ENCODE measurements around the gene CSAD. TPM values are rescaled to one million over a fixed set of nuclear protein-coding genes. Genes with fewer than 3 reads are reported as not detected.
"Not testable (repeated sequence)": the region's sequence is repeated elsewhere in the genome, so short reads cannot be mapped to it uniquely, and the experiment has no call there.

Gene CSAD
- total RNA-seq, 1 donor from 2014 or later, result 22.6 TPM

DNA sequence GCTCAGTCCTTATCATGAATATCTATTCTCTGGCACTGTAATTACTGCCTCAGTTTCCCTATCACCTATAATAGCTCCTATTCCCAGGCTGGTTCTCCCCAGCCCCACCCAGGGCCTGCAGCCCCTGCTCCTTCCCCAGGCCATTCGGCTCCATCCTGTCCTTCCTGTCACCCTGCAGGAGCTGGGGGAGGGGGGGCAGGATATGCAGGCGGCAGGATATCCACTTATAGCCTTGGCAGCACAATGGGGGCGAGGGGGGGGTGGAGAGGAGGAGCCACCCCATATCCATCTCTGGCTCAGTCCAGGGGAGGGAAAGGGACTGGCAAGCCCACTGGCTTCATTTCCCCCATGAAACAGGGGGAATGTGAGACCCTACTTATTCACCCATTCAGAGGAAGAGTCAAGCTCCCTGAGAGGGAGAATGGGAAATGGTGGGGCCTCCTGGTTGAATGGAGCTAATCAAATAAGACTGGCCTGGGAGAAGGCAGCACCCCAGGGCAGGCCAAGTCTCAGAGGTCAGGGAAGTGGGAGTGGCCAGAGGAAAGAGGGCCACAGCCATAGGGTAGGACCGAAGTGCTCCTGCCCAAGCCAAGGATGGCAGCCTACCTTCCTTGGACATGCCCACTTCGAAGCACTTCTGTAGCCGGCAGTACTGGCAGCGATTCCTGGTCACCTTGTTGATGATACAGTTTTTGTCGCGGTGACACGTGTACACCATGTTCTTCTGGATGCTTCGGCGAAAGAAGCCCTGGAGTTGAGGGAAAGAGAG, 34.1 kb upstream of the CSAD start:
- Mint-ChIP-seq H3K4me1 (ENCODE audit: low read depth) (peaks cover 79% of the 10 kb centered on the region), H3K36me3 (ENCODE audit: low read depth) (peaks cover 45% of the 10 kb centered on the region)
- intact Hi-C loops (cut with micrococcal nuclease), result loop anchor here (5.0 kb wide), 1 partner anchor 163 kb away; the partner anchor contains the start of gene TNS2

DNA sequence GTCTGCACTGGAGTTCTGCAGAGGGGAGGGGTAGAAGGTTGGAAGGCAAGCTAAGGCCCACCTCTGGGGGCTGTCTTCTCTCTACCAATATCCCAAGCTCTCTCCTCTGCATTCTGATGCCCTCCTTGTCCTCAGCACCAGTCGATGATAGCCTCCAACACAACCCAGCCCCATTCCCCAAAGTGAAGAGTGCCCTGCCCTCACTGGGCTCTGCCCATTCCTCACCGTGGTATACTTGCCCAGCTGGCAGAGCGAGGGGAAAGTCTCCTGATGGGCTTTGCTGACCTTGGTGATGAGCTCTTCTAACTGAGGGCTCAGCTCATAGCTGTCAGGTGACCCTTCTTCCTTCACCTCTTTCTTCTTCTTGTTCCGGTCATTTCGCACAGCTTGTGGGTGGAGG, 33.5 kb upstream of the CSAD start:
- intact Hi-C loops (cut with micrococcal nuclease), result no loop called here
- no peaks in the 10 kb centered on the region for H3K9me3 Mint-ChIP-seq
- no peak overlapping the region for H3K4me3 Mint-ChIP-seq
- peak overlapping the region; percentile 59 for H3K27ac Mint-ChIP-seq
- H3K27me3 Mint-ChIP-seq (ENCODE audit: insufficient read depth), result no peaks in the 10 kb centered on the region
- peaks cover 43% of the 10 kb centered on the region for H3K36me3 Mint-ChIP-seq (ENCODE audit: low read depth)
- DNase-seq (ENCODE audit: low spot score), result no peak
- H3K4me1 Mint-ChIP-seq (ENCODE audit: low read depth), result peaks cover 77% of the 10 kb centered on the region

More for the DNA sequence above, 34.1 kb upstream of the CSAD start:
- no peak overlapping the region for H3K4me3 Mint-ChIP-seq
- H3K9me3 Mint-ChIP-seq, result no peaks in the 10 kb centered on the region
- DNase-seq (ENCODE audit: low spot score), result no peak
- peak overlapping the region; percentile 76 for H3K27ac Mint-ChIP-seq
- no peaks in the 10 kb centered on the region for H3K27me3 Mint-ChIP-seq (ENCODE audit: insufficient read depth)

DNA sequence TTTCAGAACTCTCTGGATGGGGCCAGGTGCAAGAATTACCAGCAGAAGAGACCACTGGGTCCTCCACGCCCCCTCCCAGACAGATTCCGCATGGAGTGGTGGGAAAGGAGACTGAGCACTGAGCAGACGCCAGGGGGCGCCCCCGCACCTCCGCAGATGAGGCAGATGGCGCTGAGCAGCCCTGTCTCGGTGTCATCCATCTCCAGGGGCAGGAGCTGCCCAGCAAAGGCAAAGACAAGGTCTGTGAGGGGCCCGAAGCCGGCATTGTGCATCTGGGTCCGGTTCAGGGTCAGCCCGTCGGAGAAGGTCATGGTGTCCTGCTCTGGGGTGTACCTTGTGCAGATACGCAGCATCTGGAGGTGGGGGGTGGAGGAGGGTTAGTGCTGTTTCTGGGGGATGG, 32.6 kb upstream of the CSAD start:
- peak overlapping the region; percentile 11 for H3K27ac Mint-ChIP-seq
- peaks cover 78% of the 10 kb centered on the region for H3K4me1 Mint-ChIP-seq (ENCODE audit: low read depth)
- no peak overlapping the region for H3K4me3 Mint-ChIP-seq
- intact Hi-C loops (cut with micrococcal nuclease), result loop anchor here (1.0 kb wide), 5 partner anchors 38 to 132 kb away; partner anchors contain the start of genes AAAS and ESPL1
- peaks cover 42% of the 10 kb centered on the region for H3K36me3 Mint-ChIP-seq (ENCODE audit: low read depth)
- no peaks in the 10 kb centered on the region for H3K27me3 Mint-ChIP-seq (ENCODE audit: insufficient read depth)
- H3K9me3 Mint-ChIP-seq, result no peaks in the 10 kb centered on the region
- DNase-seq (ENCODE audit: low spot score), result peak; percentile 75

DNA sequence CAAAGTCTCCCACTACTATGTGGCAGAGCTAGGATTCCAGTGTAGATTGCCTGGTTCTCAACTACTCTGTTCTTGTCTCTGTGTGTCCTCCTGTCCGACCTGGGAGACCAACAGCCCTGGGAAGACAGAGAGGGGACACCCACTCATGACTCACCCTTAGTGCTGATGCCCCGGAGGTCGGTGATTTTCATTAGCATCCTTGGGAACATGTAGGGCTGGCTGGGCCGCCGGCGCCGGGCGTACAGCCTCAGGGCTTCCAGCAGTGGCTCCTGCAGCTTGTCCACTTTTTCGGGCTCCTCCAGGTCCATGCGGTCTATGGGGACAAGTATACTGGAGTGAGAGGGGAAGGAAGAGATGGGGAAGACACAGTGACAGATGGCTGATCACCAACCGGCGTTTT, 32.2 kb upstream of the CSAD start:
- peaks cover 78% of the 10 kb centered on the region for H3K4me1 Mint-ChIP-seq (ENCODE audit: low read depth)
- H3K4me3 Mint-ChIP-seq, result no peak overlapping the region
- H3K27ac Mint-ChIP-seq, result peak overlapping the region; percentile 57
- intact Hi-C loops (cut with micrococcal nuclease), result loop anchor here (1.0 kb wide), 5 partner anchors 38 to 132 kb away; partner anchors contain the start of genes AAAS and ESPL1
- no peak for DNase-seq (ENCODE audit: low spot score)
- H3K9me3 Mint-ChIP-seq, result no peaks in the 10 kb centered on the region
- peaks cover 42% of the 10 kb centered on the region for H3K36me3 Mint-ChIP-seq (ENCODE audit: low read depth)
- no peaks in the 10 kb centered on the region for H3K27me3 Mint-ChIP-seq (ENCODE audit: insufficient read depth)

DNA sequence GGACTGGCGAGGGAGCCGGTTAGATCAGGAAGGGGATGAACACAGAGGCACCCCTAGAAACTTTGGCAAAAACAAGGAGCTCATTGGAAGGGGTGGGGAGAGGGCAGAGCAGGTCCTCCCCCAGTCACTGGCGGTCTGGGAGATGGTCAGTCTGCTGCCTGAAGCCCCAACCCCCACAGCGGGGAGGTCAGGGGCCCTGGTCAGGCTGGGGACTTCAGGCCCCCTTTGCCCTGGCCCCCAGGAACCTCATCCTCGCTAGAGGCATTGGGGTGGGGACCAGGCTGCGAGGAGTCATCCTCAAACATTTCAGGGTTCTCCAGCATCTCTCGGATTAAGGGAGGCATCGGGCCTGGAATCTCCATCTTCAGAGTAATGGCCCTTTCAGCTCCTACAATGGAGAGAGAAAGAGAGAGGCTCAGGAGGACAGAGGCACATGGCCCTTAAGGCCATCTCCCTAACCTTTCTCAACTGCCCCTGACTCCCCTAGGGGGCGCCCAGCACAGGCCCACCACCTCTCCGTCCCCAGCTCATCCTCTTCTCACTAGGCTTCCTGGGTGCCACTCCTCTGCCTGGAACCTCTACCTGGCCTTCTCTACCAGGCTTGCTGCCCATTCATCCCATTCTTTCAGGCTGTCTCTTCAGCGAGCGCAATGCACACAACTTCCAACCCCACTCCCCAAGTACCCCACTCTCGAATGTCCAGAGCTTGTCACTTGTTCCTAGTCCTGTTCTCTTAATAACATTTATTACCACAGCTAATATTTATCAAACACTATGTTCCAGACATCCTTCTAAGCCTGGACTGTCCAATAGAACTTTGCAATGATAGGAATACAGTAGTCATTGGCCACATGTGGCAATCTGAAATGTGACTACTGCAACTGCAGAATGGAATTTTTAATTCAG, 31.0 kb upstream of the CSAD start:
- Mint-ChIP-seq H3K36me3 (ENCODE audit: low read depth) (peaks cover 46% of the 10 kb centered on the region), H3K27me3 (ENCODE audit: insufficient read depth) (no peaks in the 10 kb centered on the region), H3K4me1 (ENCODE audit: low read depth) (peaks cover 73% of the 10 kb centered on the region), H3K27ac (peak overlapping the region; percentile 30), H3K4me3 (no peak overlapping the region), H3K9me3 (no peaks in the 10 kb centered on the region)
- intact Hi-C loops (cut with micrococcal nuclease), result no loop called here
- DNase-seq (ENCODE audit: low spot score), result no peak

DNA sequence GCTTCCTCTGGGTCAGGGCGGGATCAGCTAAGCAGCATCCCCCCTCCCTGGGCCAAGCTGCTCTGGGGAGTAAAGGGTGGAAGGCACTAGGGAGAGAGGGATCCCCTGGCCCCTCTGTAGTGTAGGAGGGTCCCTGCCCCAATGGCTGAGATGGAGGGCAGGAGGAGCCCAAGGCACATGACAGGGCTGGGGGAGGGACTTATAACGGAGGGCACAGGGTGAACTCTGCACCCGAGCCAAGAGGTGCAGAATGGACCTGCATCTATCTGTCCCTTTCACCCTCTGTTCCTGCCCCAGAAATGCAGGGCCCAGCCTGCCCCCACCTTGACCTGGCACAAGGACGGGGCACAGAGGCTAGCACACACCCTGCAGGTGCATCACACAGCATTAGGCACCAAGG, 30.1 kb upstream of the CSAD start:
- H3K27ac Mint-ChIP-seq, result no peak overlapping the region
- H3K36me3 Mint-ChIP-seq (ENCODE audit: low read depth), result peaks cover 42% of the 10 kb centered on the region
- DNase-seq (ENCODE audit: low spot score), result no peak
- H3K4me1 Mint-ChIP-seq (ENCODE audit: low read depth), result peaks cover 73% of the 10 kb centered on the region
- H3K27me3 Mint-ChIP-seq (ENCODE audit: insufficient read depth), result no peaks in the 10 kb centered on the region
- intact Hi-C loops (cut with micrococcal nuclease), result no loop called here
- H3K4me3 Mint-ChIP-seq, result no peak overlapping the region
- no peaks in the 10 kb centered on the region for H3K9me3 Mint-ChIP-seq

DNA sequence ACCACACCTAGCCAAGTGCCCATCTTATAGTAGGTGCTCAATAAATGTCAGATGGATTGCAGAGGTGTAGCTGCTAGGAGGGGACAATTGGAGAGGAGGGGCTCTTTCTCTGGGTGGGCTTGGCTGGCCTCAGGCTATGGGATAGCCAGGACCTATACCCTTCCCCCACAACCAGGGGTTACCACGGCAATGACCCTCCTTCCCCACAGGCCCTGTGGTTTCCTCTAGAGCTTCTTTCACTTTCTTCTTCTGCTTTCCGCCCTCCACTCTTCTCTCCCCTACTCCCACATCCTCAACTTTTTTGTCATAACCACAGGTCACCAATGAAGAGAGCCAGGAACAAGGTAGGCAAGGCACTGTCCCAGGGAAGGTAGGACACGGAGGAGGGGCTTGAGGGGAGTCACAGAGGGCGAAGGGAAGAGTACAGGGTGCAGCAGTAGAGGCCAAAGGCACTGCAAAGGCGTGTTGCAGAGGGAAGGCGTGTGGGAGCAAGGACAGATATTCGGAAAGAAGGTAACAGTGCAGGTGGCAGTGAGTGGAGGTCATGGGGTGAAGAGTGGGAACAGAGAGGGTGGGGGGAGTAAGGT, 28.2 kb upstream of the CSAD start:
- Mint-ChIP-seq H3K36me3 (ENCODE audit: low read depth) (peaks cover 37% of the 10 kb centered on the region), H3K4me3 (peak overlapping the region; percentile 77), H3K4me1 (ENCODE audit: low read depth) (peaks cover 71% of the 10 kb centered on the region), H3K27ac (peak overlapping the region; percentile 92), H3K9me3 (no peaks in the 10 kb centered on the region), H3K27me3 (ENCODE audit: insufficient read depth) (no peaks in the 10 kb centered on the region)
- peak; percentile 56 for DNase-seq (ENCODE audit: low spot score)
- intact Hi-C loops (cut with micrococcal nuclease), result loop anchor here (1.0 to 5.0 kb wide), 4 partner anchors 23 to 233 kb away; partner anchors contain the start of genes EIF4B, MYG1, PRR13 and RARG

DNA sequence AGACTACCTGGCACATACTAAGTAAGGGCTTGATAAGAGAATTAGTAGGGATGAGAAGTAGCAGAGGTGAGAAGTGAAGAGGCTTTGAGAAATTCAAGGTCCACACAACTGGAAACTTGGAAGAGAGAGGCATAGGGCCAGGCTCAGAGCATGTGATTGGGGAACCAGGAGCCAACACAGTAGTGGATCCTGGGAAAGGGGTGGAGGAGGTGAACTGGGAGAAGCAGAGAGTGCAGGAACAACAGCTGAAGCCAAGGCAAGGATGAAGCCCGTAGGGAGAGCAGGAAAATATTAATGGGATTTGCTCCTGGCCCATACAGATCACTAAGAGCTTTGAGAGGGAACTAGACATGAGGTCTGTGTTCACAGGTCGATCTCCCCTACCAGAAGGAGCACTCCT, 27.7 kb upstream of the CSAD start:
- Mint-ChIP-seq H3K27me3 (ENCODE audit: insufficient read depth) (no peaks in the 10 kb centered on the region), H3K36me3 (ENCODE audit: low read depth) (peaks cover 35% of the 10 kb centered on the region)
- intact Hi-C loops (cut with micrococcal nuclease), result loop anchor here (5.0 kb wide), 2 partner anchors 201 to 234 kb away; partner anchors contain the start of genes EIF4B and PRR13

DNA sequence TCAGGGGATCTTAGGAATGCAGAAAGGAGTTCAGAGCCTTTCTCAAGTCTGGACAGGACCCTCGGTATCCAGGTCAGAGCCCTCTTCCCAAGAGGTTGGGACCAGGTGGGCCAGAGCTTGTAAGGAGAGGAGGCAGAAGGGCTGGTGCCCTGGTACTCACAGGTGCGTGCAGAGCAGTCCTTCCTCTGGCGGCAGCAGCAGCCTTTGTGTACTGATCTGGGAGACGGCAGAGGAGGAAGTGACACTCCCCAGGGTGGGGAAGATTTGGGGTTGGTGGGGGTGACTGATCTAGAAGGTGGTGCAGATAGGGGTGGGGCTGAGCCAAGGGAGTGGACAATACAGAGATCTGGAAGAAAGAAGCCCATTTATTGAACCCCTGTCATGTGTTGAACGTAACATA, 26.3 kb upstream of the CSAD start, which contains the start of gene ITGB7:
ITGB7 (minus strand) TSS at position 210 of the 400 bp plus-strand sequence. CDS start 6,808 bp downstream, outside the sequence.
- peak within 1 kb of the TSS; percentile 82 for H3K4me3 Mint-ChIP-seq
- peaks cover 26% of the 10 kb centered on the region for H3K36me3 Mint-ChIP-seq (ENCODE audit: low read depth)
- peak within 1 kb of the TSS; percentile 92 for H3K27ac Mint-ChIP-seq
- intact Hi-C loops (cut with micrococcal nuclease), result loop anchor here (5.0 kb wide), 2 partner anchors 200 to 235 kb away; partner anchors contain the start of genes EIF4B and PRR13
- peaks cover 62% of the 10 kb centered on the region for H3K4me1 Mint-ChIP-seq (ENCODE audit: low read depth)
- peak; percentile 58 for DNase-seq (ENCODE audit: low spot score)
- H3K27me3 Mint-ChIP-seq (ENCODE audit: insufficient read depth), result no peaks in the 10 kb centered on the region
- H3K9me3 Mint-ChIP-seq, result no peaks in the 10 kb centered on the region

More for the DNA sequence above, 27.7 kb upstream of the CSAD start:
- Mint-ChIP-seq H3K4me3 (peak overlapping the region; percentile 77), H3K9me3 (no peaks in the 10 kb centered on the region), H3K27ac (peak overlapping the region; percentile 92), H3K4me1 (ENCODE audit: low read depth) (peaks cover 69% of the 10 kb centered on the region)
- DNase-seq (ENCODE audit: low spot score), result no peak

DNA sequence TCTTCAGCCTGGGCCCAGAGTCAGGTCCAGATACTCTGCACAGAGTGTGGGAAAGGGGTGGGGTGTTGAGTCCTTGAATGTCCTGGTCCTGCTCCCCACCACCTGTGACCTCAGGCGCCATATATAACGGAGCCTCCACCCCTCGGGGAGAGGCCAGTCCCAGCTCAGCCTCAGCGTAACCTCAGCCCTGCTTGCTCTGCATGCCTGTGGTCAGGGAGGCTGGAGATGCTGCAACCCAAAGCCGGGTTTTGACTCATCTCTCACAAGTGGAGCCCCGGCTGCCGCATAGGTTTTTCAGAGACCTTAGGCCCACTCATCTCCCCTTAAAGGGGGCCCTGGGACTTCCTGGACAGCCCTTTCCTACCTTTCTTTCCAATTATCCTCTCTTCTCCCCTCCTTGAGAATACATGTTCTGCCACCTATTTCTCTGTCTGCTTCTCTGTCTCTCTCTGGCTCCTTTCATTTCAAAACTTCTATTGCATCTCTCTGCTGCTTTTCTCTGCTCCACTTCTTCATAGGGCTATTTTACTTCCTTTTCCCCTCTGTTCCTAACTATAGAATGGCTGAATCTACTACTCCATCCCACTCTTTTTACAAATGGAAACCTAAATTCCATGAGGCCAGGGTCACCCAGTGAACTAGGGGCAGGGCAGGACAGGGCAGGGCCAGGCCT, 25.2 kb upstream of the CSAD start:
- intact Hi-C loops (cut with micrococcal nuclease), result loop anchor here (1.0 to 5.0 kb wide), 6 partner anchors 8 to 236 kb away; partner anchors contain the start of genes CSAD, EIF4B, PRR13 and ZNF740
- no peaks in the 10 kb centered on the region for H3K27me3 Mint-ChIP-seq (ENCODE audit: insufficient read depth)
- peaks cover 26% of the 10 kb centered on the region for H3K36me3 Mint-ChIP-seq (ENCODE audit: low read depth)
- H3K4me3 Mint-ChIP-seq, result peak overlapping the region; percentile 82
- H3K9me3 Mint-ChIP-seq, result no peaks in the 10 kb centered on the region
- H3K4me1 Mint-ChIP-seq (ENCODE audit: low read depth), result peaks cover 67% of the 10 kb centered on the region
- peak overlapping the region; percentile 90 for H3K27ac Mint-ChIP-seq
- DNase-seq (ENCODE audit: low spot score), result peak; percentile 74

DNA sequence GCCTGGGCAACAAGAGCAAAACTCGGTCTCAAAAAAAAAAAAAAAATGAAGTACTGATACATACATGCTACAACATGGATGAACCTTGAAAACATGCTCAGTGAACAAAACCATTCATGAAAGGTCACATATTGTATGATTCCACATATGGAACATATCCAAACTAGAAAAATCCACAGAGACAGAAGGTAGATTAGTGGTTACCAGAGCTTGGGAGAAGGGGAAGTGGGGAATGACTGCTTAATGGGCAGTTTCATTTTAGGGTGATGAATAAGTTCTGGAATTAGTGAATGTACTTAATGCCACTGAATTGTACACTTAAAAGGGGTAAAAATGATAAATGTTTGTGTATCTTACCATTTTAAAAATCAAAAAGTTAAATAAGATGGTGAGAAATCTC, 23.6 kb upstream of the CSAD start:
- intact Hi-C loops (cut with micrococcal nuclease), result no loop called here
- no peak for DNase-seq (ENCODE audit: low spot score)
- Mint-ChIP-seq H3K36me3 (ENCODE audit: low read depth) (peaks cover 36% of the 10 kb centered on the region), H3K4me3 (peak overlapping the region; percentile 29), H3K9me3 (no peaks in the 10 kb centered on the region), H3K27ac (peak overlapping the region; percentile 9), H3K27me3 (ENCODE audit: insufficient read depth) (no peaks in the 10 kb centered on the region), H3K4me1 (ENCODE audit: low read depth) (peaks cover 79% of the 10 kb centered on the region)

DNA sequence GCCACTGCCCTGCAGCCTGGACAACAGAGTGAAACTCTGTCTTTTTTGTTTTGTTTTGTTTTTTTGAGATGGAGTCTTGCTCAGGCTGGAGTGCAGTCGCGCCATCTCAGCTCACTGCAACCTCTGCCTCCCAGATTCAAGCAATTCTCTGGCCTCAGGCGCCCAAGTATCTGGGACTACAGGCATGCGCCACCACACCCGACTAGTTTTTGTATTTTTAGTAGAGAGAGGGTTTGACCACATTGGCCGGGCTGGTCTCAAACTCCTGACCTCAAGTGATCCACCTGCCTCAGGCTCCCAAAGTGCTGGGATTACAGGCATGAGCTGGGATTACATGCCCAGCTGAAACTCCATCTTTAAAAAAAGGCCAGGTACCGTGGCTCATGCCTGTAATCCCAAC, 21.6 kb upstream of the CSAD start:
- Mint-ChIP-seq H3K36me3 (ENCODE audit: low read depth) (peaks cover 40% of the 10 kb centered on the region), H3K4me1 (ENCODE audit: low read depth) (peaks cover 81% of the 10 kb centered on the region)
- intact Hi-C loops (cut with micrococcal nuclease); H3K4me3 Mint-ChIP-seq; H3K27me3 Mint-ChIP-seq (ENCODE audit: insufficient read depth); DNase-seq (ENCODE audit: low spot score); H3K27ac Mint-ChIP-seq; H3K9me3 Mint-ChIP-seq: not testable (repeated sequence)

Data from activated T-helper 1 cell treated with anti-CD3 and anti-CD28 coated beads, Interleukin-12 subunit alpha, Interleukin-12 subunit beta, Interleukin-2, Interleukin-4 antibody, amounts not matched to agents 30 ng/mL and 10 ng/mL and 1 ng/mL, durations not matched to agents 14 hours and 24 hours and 36 hours (primary cell).